ENCODE measurements around the gene ITGA2. TPM values are rescaled to one million over a fixed set of nuclear protein-coding genes. Genes with fewer than 3 reads are reported as not detected.

Gene ITGA2
- total and polyA plus RNA-seq, 9 of the 15 experiments (the other 6 are each of a cell fraction or from before 2014, with no cell fraction given): 0.01 to 0.09 (median 0.03) TPM; not detected in 5

DNA sequence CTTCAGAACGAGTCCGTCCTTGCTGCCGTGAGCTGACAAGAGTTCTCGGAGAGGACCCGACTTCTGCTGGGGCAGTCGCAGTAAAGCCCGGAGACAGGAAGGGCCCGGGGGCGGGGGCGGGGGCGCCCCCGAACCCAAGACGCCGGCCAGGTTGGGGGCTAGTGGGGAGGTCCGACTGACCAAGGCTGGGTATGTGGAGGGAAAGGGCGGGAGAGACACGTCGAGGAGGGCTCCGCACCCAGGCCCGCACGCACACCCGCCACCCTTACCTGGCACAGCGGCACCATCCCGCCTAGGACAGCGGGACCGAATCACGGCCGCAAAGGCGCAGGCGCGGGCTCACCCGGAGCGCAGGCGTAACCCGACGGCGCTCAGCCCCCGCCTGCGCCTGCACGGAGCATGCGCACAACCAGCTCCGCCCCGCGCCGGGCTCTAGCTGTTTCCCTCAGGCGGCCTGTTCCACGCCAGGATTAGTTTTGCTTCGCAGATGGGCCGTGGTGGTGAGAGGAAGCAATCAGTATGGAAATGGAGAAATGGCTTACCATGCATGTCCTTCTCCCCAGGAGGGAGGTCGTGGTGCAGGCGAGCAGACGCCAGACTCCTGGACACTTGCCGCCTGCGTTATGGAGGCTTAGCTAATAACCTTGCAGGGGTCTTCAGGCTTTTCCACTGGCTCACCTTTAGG lies 120.4 kb downstream of the ITGA2 start, which contains the start of gene MOCS2 (continued):
- TF ChIP-seq CBX5 (IDR thresholded peaks at IDR 0.05; ENCODE audit: borderline replicate concordance, low read depth) (no peak), HDAC3 (IDR thresholded peaks at IDR 0.05; ENCODE audit: borderline replicate concordance, partially characterized antibody) (no peak), SREBF1 (IDR thresholded peaks at IDR 0.05; ENCODE audit: borderline replicate concordance, low read depth, low read length) (no peak), ETS1 (conservative IDR thresholded peaks at IDR 0.05; ENCODE audit: control insufficient read depth, low read depth, low read length) (0 out of 2 replicates have a peak, but pooled peaks have one; percentile 56), CCNT2 (IDR thresholded peaks at IDR 0.05; ENCODE audit: borderline replicate concordance, extremely low read depth, insufficient read length, low read depth, low read length) (peak; percentile 65), RB1 (IDR thresholded peaks at IDR 0.05; ENCODE audit: low read depth) (peak; percentile 77; the same call in 1 of the 2 replicates), ZNF282 (CRISPR knock-in tag; IDR thresholded peaks at IDR 0.05) (no peak), MITF (IDR thresholded peaks at IDR 0.05) (no peak), E2F3 (CRISPR knock-in tag; IDR thresholded peaks at IDR 0.05) (no peak), MNT (conservative IDR thresholded peaks at IDR 0.05) (0 out of 4 replicates have a peak, but pooled peaks have one; percentile 6 to 43), CREM (IDR thresholded peaks at IDR 0.05; ENCODE audit: low read depth) (peak; percentile 28; the same call in 1 of the 2 replicates), MBD2 (IDR thresholded peaks at IDR 0.05; ENCODE audit: borderline replicate concordance, low read depth) (peak; percentile 52; the same call in 1 of the 2 replicates), ZNF511 (CRISPR knock-in tag; IDR thresholded peaks at IDR 0.05) (no peak), ZNF589 (CRISPR knock-in tag; IDR thresholded peaks at IDR 0.05; ENCODE audit: low read depth) (no peak), ZNF586 (CRISPR knock-in tag; conservative IDR thresholded peaks at IDR 0.05) (no peak), MCM7 (IDR thresholded peaks at IDR 0.05) (no peak), FOXK1 (CRISPR knock-in tag; IDR thresholded peaks at IDR 0.05; ENCODE audit: borderline replicate concordance) (0 out of 2 replicates have a peak, but pooled peaks have one; percentile 32), ZNF696 (CRISPR knock-in tag; conservative IDR thresholded peaks at IDR 0.05) (no peak), ZHX1 (conservative IDR thresholded peaks at IDR 0.05; ENCODE audit: low read length) (no peak), PHF21A (IDR thresholded peaks at IDR 0.05; ENCODE audit: borderline replicate concordance, low read depth) (peak; percentile 84; the same call in 1 of the 2 replicates)

Data from K562 (cell line).